Fibroblast of lung (primary cell): Measurements from ENCODE around the gene PKHD1.
"Not testable (repeated sequence)": the region's sequence is repeated elsewhere in the genome, so short reads cannot be mapped to it uniquely, and the experiment has no call there.

ENCODE experiments used
- CTCF ChIP-seq, 2 donors: IDR thresholded peaks in 1 of 2; conservative IDR thresholded peaks in 1 of 2; 1 replicate in 1 of 2; 2 replicates in 1 of 2; pipeline ENCODE4 v1.5.1; 2011 to 2012; ENCODE audit warnings: low read length in 2 of 2, control low read depth in 1 of 2, inconsistent platforms in 1 of 2, low read depth in 1 of 2, mild to moderate bottlenecking in 1 of 2
- EZH2 ChIP-seq: IDR thresholded peaks from 2 replicates; pipeline ENCODE4 v1.5.1; 2012; ENCODE audit warnings: low read length, control low read depth, mild to moderate bottlenecking; ENCODE audit errors: missing control alignments

DNA sequence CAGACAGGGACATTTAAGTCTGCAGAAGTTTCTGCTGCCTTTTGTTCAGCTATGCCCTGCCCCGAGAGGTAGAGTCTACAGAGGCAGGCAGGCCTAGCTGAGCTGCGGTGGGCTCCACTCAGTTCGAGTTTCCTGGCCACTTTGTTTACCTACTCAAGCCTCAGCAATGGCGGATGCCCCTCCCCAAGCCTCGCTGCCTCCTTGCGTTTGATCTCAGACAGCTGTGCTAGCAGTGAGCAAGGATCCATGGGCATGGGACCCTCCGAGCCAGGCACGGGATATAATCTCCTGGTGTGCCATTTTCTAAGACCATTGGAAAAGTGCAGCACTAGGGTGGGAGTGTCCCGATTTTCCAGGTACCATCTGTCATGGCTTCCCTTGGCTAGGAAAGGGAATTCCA lies 164.9 kb downstream of the PKHD1 start:
- TF ChIP-seq CTCF (conservative IDR thresholded peaks at IDR 0.05 in 1 of 2, IDR thresholded peaks at IDR 0.05 in 1 of 2; ENCODE audit: low read depth in 1 of 2, low read length in 2 of 2); EZH2: not testable (repeated sequence)
